CD4-positive, alpha-beta T cell treated with Interleukin-21 for 1 hour (primary cell): ENCODE results near the gene KCNIP4.

Source experiments
- DNase-seq: peaks from one replicate; pipeline ENCODE4 v3.0.0-alpha.2; 2020

KCNIP4 gene

GRCh38 chr4:21552455-21552854 lies 396.1 kb downstream of the KCNIP4 start:
- no peak for DNase-seq

GRCh38 chr4:21544955-21545354 lies 403.6 kb downstream of the KCNIP4 start:
- DNase-seq: no peak

GRCh38 chr4:21544415-21544814 lies 404.2 kb downstream of the KCNIP4 start:
- no peak for DNase-seq

- DNase-seq: no peak
These were observed 405.1 kb downstream of the KCNIP4 start for GRCh38 chr4:21543514-21543913.

- no peak for DNase-seq
These were observed 412.7 kb downstream of the KCNIP4 start for GRCh38 chr4:21535898-21536297.

- DNase-seq: no peak
These were observed 417.5 kb downstream of the KCNIP4 start for GRCh38 chr4:21531048-21531447.

- no peak for DNase-seq
These were observed 419.4 kb downstream of the KCNIP4 start for GRCh38 chr4:21529214-21529613.

GRCh38 chr4:21522296-21522695 lies 426.3 kb downstream of the KCNIP4 start:
- DNase-seq: no peak

- DNase-seq: no peak
These were observed 431.3 kb downstream of the KCNIP4 start for GRCh38 chr4:21517126-21517859.

- no peak for DNase-seq
These were observed 434.4 kb downstream of the KCNIP4 start for GRCh38 chr4:21514022-21514694.

GRCh38 chr4:21512353-21512752 lies 436.2 kb downstream of the KCNIP4 start:
- DNase-seq: no peak

GRCh38 chr4:21507439-21507838 lies 441.1 kb downstream of the KCNIP4 start:
- DNase-seq: no peak

- no peak for DNase-seq
These were observed 457.9 kb downstream of the KCNIP4 start for GRCh38 chr4:21490682-21491081.

GRCh38 chr4:21476757-21477156 lies 471.8 kb downstream of the KCNIP4 start:
- no peak for DNase-seq

GRCh38 chr4:21474195-21474594 lies 474.4 kb downstream of the KCNIP4 start:
- DNase-seq: no peak

- no peak for DNase-seq
These were observed 478.0 kb downstream of the KCNIP4 start for GRCh38 chr4:21470535-21470934.

GRCh38 chr4:21469438-21470300 lies 478.9 kb downstream of the KCNIP4 start:
- no peak for DNase-seq

- no peak for DNase-seq
These were observed 481.0 kb downstream of the KCNIP4 start for GRCh38 chr4:21467551-21467950.

GRCh38 chr4:21457086-21457840 lies 491.3 kb downstream of the KCNIP4 start:
- DNase-seq: no peak

GRCh38 chr4:21454831-21455230 lies 493.7 kb downstream of the KCNIP4 start:
- no peak for DNase-seq

GRCh38 chr4:21454201-21454600 lies 494.4 kb downstream of the KCNIP4 start:
- no peak for DNase-seq

GRCh38 chr4:21452931-21453330 lies 495.6 kb downstream of the KCNIP4 start:
- DNase-seq: no peak

GRCh38 chr4:21451032-21451431 lies 497.5 kb downstream of the KCNIP4 start:
- no peak for DNase-seq
